Chondrocyte (in vitro differentiated cells): ENCODE data around the gene PRTFDC1. TPM values are rescaled to one million over a fixed set of nuclear protein-coding genes. Genes with fewer than 3 reads are reported as not detected.

Source experiments
- DNase-seq: peaks from one replicate; pipeline ENCODE4 v3.0.0; 2021; ENCODE audit warnings: mixed read lengths, low spot score
- H3K27ac Mint-ChIP-seq: one replicate; pipeline ENCODE4 v1.8.0; 2021; ENCODE audit warnings: mild to moderate bottlenecking, moderate library complexity, mixed read lengths; ENCODE audit not compliant: unreplicated experiment
- H3K27me3 Mint-ChIP-seq: 2 replicates; pipeline ENCODE4 v1.8.0; 2021; ENCODE audit warnings: low read depth, mixed read lengths
- H3K36me3 Mint-ChIP-seq: 2 replicates; pipeline ENCODE4 v1.8.0; 2021; ENCODE audit warnings: low read depth, mixed read lengths
- H3K4me1 Mint-ChIP-seq: 2 replicates; pipeline ENCODE4 v1.8.0; 2021; ENCODE audit warnings: low read depth, mild to moderate bottlenecking, mixed read lengths
- H3K4me3 Mint-ChIP-seq: one replicate; pipeline ENCODE4 v1.8.0; 2021; ENCODE audit warnings: mild to moderate bottlenecking, moderate library complexity, mixed read lengths; ENCODE audit not compliant: unreplicated experiment
- H3K9me3 Mint-ChIP-seq: 2 replicates; pipeline ENCODE4 v1.8.0; 2021; ENCODE audit warnings: low read depth, mixed read lengths
- total RNA-seq: library from RNA; stranded (reverse); gene quantifications from 3 replicates; pipeline ENCODE4 v1.2.1, GENCODE V29; 2021
- TF ChIP-seq, protein P1 (sequence below): fragments of 200-600 bp; sonication (generic); IDR thresholded peaks from 2 replicates; pipeline ENCODE4 v1.5.0; 2021; ENCODE audit warnings: antibody characterized with exemption, mild to moderate bottlenecking, moderate library complexity

Gene PRTFDC1
- total RNA-seq, 1 donor from 2014 or later = 13.1 TPM

DNA sequence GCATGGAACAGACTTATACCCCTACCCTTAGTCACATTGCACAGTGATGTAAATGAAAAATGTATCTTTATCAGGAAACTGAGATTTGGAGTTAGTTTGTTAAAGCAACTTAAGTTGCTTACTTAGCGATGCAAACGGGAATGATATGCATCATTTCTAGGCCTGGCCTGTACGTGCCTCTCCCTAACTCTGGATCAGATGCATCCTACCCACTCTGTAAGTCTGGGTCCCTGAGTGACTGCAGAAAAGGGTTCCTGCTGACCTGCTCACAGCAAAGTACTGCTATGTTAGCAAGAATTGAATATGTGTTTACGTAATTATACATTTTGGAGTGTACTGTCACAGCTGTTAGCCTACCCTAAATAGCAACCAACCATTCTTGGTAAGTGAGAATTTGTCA, 30.7 kb upstream of the PRTFDC1 start:
- H3K36me3 Mint-ChIP-seq = no peaks in the 10 kb centered on the region
- TF ChIP-seq, protein P1, sequence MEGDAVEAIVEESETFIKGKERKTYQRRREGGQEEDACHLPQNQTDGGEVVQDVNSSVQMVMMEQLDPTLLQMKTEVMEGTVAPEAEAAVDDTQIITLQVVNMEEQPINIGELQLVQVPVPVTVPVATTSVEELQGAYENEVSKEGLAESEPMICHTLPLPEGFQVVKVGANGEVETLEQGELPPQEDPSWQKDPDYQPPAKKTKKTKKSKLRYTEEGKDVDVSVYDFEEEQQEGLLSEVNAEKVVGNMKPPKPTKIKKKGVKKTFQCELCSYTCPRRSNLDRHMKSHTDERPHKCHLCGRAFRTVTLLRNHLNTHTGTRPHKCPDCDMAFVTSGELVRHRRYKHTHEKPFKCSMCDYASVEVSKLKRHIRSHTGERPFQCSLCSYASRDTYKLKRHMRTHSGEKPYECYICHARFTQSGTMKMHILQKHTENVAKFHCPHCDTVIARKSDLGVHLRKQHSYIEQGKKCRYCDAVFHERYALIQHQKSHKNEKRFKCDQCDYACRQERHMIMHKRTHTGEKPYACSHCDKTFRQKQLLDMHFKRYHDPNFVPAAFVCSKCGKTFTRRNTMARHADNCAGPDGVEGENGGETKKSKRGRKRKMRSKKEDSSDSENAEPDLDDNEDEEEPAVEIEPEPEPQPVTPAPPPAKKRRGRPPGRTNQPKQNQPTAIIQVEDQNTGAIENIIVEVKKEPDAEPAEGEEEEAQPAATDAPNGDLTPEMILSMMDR = no peak
- H3K27ac Mint-ChIP-seq = no peak overlapping the region
- H3K4me1 Mint-ChIP-seq = peaks cover 3% of the 10 kb centered on the region
- no peak for DNase-seq
- no peak overlapping the region for H3K4me3 Mint-ChIP-seq
- no peaks in the 10 kb centered on the region for H3K27me3 Mint-ChIP-seq
- H3K9me3 Mint-ChIP-seq = no peaks in the 10 kb centered on the region

DNA sequence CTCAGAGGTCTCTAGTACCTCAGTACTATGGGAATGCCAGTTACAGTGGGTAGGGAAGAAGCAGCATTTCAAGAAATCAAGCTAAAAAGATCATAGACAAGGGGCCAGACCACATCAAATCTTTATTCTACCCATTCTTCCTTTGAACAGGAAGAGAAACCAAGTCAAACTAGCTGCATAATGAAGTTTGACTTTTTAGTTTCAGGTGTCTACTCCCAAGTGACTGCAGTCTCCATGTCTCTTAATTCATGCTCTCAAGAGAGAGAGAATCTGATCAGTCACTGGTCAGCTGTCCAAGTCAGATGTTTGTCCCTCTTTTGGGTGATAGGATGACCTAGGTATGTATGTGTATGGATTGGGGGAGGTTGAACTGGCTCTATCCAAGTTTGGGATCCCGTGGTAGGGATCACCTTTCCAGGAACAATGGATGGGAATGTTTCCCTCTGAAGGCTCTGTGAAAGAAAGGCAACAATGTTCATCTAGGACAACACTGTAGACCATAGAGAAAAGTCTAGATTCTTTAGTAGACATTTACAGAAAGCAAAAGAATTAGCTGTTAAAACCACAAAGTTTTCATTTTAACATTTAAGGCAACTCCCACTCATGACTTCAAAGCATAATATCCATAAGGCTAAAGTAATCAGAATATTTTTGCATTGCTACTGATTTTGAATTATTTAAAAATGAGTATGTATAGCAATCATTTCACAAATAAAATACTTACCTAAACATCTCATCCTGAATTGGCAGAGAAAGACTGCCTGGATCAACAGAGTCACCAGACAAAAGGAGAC, 30.1 kb upstream of the PRTFDC1 start:
- TF ChIP-seq, protein P1 = no peak
- H3K27me3 Mint-ChIP-seq = no peaks in the 10 kb centered on the region
- H3K27ac Mint-ChIP-seq = no peak overlapping the region
- H3K4me1 Mint-ChIP-seq = peaks cover 5% of the 10 kb centered on the region
- H3K4me3 Mint-ChIP-seq = no peak overlapping the region
- no peak for DNase-seq
- H3K9me3 Mint-ChIP-seq = no peaks in the 10 kb centered on the region
- no peaks in the 10 kb centered on the region for H3K36me3 Mint-ChIP-seq

DNA sequence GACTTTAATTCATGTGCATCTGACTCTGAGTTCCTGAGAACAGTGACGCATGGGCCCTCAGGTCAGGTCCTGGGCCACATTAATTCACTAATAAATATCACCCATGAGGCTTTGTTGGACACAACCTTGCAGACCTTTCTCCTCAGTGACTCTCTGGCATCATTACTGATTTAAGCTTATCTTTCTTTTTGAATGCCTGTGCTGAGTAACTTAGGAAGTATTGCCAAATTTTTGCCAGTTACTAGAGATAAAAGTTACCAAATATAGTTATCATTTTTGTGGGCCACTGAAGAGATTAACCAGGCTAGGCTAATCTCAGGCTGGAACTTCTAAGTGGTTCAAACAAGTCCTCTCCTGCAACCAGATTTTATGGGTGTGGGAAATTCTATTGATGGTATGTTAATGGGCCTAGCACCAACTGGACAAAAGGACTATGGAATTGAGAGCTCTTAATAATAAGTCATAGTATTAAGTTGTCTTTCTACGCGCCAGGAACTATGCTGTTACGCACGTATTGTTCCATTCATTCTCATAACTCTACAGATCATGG, 28.8 kb upstream of the PRTFDC1 start:
- no peaks in the 10 kb centered on the region for H3K36me3 Mint-ChIP-seq
- peaks cover 5% of the 10 kb centered on the region for H3K4me1 Mint-ChIP-seq
- no peaks in the 10 kb centered on the region for H3K27me3 Mint-ChIP-seq
- no peak for DNase-seq
- H3K4me3 Mint-ChIP-seq = no peak overlapping the region
- H3K27ac Mint-ChIP-seq = no peak overlapping the region
- TF ChIP-seq, protein P1 = no peak
- H3K9me3 Mint-ChIP-seq = no peaks in the 10 kb centered on the region

DNA sequence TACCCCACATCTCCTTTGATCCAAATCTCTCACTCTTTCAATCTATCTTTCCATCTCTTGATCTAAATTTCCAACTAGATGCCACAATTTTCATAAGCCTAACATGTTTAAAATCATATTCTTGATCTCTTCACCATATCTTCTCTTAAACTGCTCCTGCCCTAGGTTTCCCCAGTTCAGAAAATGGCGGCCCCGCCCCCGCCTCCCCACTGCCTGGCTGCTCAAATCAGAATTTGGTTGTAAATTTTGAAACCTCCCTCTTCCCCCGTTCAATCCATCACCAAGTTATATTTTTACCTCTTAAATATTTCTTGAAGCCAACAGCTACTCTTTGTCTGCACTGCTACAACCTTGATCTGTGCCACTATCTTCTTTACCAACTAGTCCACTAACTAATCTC, 27.3 kb upstream of the PRTFDC1 start:
- DNase-seq = no peak
- Mint-ChIP-seq H3K9me3 (no peaks in the 10 kb centered on the region), H3K27me3 (no peaks in the 10 kb centered on the region), H3K4me1 (peaks cover 15% of the 10 kb centered on the region), H3K4me3 (no peak overlapping the region), H3K36me3 (no peaks in the 10 kb centered on the region), H3K27ac (no peak overlapping the region)
- TF ChIP-seq, protein P1 = no peak

DNA sequence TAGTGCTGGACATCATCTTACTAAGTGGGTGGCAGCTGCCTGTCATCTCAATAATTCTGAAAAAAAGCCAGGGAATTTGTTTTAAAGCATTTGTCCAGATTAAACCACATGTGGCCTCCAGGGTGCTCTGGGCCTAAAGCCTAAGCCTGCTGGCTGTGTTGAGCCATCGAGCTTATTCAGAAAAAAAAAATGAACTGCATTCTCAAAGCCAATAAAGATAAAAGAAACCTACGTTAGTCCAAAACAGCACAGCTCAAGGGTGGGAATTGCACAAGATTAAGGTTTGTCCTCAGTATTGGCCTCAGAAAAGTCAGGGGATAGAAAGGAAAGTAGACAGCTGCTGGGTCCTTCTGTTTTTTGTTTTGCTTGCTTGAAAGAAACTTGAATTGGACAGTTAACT, 22.6 kb upstream of the PRTFDC1 start:
- DNase-seq = no peak
- Mint-ChIP-seq H3K9me3 (no peaks in the 10 kb centered on the region), H3K4me1 (peaks cover 19% of the 10 kb centered on the region), H3K27me3 (no peaks in the 10 kb centered on the region), H3K27ac (peak overlapping the region; percentile 41), H3K36me3 (no peaks in the 10 kb centered on the region), H3K4me3 (no peak overlapping the region)
- TF ChIP-seq, protein P1 = peak; percentile 39
